Stimulated activated CD4-positive, alpha-beta T cell treated with anti-CD3 and anti-CD28 coated beads, Interleukin-15, amount 100 ng/mL, for 24 hours (primary cell): Measurements from ENCODE around the gene ZNF730.
"Not testable (repeated sequence)": the region's sequence is repeated elsewhere in the genome, so short reads cannot be mapped to it uniquely, and the experiment has no call there.

ENCODE experiments used
- DNase-seq: peaks from one replicate; pipeline ENCODE4 v3.0.0-alpha.2; 2020

ZNF730 gene

GRCh38 chr19:23116802-23117571 is at the start of gene ZNF730:
Gene ZNF730 (plus strand): TSS chr19:23117025. CDS start chr19:23117174, 149 bp downstream.
- DNase-seq = peak; percentile 66

DNA sequence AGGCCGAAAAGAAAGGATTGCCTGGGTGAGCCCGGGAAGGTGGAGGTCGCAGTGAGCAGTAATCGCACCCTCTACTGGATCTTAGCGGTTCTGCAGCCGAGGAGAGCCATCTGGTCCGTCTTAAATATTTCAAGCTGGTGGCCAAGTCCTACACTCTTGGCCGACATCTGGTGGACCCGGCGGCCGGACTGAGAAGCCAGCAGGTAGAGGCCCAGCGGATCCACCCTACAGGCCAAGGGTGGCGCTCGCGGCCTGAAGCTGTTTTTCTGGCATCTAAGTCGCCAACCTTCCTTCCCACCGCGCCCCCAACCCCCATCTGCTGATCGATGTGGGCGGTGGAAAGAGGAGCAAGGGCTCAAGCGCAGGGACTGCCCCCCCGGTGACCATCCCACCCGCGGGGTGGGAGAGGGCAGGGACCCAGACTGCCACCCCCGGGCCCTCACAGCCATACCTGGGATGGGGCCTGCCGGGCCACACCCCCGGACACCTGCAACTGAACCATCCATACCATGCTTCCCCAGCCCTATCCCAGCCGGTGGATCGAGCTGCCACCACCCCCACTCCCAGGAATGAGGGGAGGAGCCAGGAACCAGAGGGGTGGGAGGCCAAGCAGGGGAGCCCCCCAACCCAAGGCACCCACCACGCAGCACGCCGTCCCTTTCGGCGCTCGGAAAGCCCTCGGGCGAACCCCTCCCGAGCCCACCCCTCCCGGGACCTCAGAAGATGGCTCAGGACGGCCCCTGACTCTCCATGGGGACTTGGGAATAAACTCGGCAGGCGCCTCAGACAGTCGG is 46.3 kb upstream of the ZNF730 start:
- DNase-seq = peak; percentile 43

- peak; percentile 21 for DNase-seq
These were observed 45.7 kb upstream of the ZNF730 start for GRCh38 chr19:23071147-23071511.

- peak; percentile 21 for DNase-seq
These were observed 41.6 kb upstream of the ZNF730 start for GRCh38 chr19:23075031-23075733.

DNA sequence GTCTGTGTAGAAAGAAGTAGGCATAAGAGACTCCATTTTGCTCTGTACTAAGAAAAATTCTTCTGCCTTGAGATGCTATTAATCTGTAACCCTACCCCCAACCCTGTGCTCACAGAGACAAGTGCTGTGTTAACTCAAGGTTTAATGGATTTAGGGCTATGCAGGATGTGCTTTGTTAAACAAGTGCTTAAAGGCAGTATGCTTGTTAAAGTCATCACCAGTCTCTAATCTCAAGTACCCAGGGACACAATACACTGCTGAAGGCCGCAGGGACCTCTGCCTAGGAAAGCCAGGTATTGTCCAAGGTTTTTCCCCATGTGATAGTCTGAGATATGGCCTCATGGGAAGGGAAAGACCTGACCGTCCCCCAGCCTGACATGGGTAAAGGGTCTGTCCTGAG is 39.0 kb upstream of the ZNF730 start:
- not testable (repeated sequence) for DNase-seq

GRCh38 chr19:23093832-23094231 is 23.0 kb upstream of the ZNF730 start:
- no peak for DNase-seq

GRCh38 chr19:23095418-23095817 is 21.4 kb upstream of the ZNF730 start:
- DNase-seq = no peak

GRCh38 chr19:23098286-23098685 is 18.5 kb upstream of the ZNF730 start:
- DNase-seq = no peak

DNA sequence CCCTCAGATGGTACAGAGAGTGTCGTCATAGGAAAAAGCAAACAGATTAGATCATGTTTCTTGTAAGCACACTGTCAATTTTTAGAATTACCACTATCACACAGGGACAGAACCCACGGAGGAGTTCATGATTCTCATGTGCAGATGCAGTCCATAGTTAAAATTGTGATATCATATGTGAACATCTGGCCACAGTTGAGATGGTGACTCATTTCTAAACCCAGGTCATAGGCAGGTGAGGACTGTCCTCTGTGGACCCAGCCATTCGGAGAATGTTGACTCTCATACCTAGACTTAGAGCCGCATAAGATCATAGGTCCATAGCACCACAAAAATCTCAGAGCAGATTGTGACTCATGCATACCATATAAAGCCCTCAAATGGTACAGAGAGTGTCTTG is 17.8 kb upstream of the ZNF730 start:
- DNase-seq = no peak

DNA sequence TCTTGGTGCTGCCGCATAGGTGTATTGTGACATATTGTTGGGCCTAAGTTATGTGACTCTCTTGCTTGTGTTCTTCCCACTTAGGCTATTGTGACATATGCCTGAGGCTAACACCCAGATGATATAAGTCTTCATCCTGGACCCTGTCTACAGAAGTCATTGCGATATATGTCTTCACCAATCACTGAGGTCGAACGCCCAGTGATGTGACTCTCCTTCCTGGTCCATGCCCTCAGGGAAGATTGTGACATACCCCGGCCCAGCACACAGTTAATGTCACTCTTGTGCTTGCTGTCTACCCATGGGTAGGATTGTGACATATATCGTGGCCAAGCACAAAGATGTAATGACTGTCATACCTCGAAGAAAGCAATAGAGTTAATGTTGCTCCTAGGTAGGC is 16.9 kb upstream of the ZNF730 start:
- DNase-seq = no peak

GRCh38 chr19:23101241-23101640 is 15.6 kb upstream of the ZNF730 start:
- DNase-seq = no peak

DNA sequence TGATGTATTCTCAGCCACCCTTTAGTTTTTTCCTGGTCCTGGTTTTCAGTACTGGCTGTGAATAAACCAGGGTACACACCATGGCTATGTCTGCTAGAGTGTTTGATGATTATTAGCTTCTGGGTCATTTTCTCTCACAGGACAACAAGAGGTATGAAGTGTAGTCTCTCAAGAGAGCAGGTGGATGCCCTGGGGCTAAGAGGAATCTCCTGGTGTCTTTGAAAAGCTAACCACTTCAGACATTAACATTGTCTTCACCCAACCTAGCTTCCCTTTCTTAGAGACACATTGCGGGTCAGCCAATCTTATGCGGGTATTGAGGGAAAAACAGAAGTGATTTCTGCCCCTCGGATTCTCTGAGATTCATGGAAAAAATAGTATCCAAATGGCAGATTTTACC is 1.6 kb downstream of the ZNF730 start:
- DNase-seq = no peak

GRCh38 chr19:23134211-23134610 is 17.4 kb downstream of the ZNF730 start:
- DNase-seq = not testable (repeated sequence)

DNA sequence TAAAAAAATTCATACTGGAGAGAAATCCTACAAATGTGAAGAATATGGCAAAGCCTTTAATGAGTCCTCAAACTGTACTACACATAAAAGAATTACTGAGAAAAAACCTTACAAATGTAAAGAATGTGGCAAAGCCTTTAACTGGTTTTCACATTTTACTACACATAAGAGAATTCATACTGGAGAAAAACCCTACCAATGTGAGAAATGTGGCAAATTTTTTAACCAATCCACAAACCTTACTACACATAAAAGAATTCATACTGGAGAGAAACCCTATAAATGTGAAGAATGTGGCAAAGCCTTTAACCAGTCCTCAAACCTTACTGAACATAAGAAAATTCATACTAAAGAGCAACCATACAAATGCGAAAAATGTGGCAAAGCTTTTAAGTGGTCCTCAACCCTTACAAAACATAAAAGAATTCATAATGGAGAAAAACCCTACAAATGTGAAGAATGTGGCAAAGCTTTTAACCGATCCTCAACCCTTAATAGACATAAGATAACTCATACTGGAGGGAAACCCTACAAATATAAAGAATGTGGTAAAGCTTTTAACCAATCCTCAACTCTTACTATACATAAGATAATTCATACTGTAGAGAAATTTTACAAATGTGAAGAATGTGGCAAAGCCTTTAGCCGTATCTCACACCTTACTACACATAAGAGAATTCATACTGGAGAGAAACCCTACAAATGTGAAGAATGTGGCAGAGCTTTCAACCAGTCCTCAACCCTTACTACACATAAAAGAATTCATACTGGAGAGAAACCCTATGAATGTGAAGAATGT is 29.0 kb downstream of the ZNF730 start:
- DNase-seq = no peak

GRCh38 chr19:23160766-23161165 is 43.9 kb downstream of the ZNF730 start:
- no peak for DNase-seq

DNA sequence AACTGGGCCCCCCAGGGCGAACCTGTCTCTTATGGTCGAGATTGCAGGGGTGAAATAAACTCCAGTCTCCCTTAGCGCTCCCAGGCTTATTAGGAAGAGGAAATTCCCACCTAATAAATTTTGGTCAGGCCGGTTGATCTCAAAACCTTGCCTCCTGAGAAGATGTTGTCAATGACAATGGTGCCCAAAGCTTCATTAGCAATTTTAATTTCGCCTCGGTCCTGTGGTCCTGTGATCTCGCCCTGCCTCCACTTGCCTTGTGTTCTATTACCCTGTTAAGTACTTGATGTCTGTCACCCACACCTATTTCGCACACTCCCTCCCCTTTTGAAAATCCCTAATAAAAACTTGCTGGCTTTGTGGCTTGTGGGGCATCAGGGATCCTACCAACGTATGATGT is 51.5 kb downstream of the ZNF730 start:
- not testable (repeated sequence) for DNase-seq

GRCh38 chr19:23183251-23183650 is 66.4 kb downstream of the ZNF730 start:
- no peak for DNase-seq

DNA sequence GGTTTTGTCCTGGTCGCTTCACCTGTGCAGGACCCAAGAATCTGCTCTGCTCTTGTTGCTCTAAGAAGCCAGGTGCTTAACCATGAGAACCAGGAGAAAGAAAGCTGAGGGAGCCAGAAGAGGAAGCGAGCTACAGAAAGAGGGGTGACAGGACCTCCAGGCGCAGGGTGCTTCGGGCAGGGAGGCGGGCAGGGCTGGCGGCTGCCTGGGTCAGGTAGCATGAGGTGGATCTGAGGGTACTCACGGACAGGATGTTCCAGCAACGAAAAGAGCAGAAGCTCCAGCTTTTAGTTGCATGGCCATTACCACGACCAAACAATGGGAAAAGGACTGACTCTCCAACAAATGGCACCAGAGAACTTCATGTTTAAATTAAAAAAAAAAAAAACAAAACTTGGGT is 73.5 kb downstream of the ZNF730 start:
- DNase-seq = no peak
